ENCODE results near the gene COL27A1. TPM values are rescaled to one million over a fixed set of nuclear protein-coding genes. Genes with fewer than 3 reads are reported as not detected.

COL27A1 gene
- total RNA-seq, 1 donor from 2014 or later: 0.33 TPM

GRCh38 chr9:114266969-114267368 lies 111.6 kb downstream of the COL27A1 start:
- ChIA-PET CTCF (no interaction called here), POLR2A (no interaction called here)
- Mint-ChIP-seq H3K4me3 (no peak overlapping the region), H3K9me3 (no peaks in the 10 kb centered on the region), H3K4me1 (no peaks in the 10 kb centered on the region), H3K27me3 (peaks cover 4% of the 10 kb centered on the region), H3K27ac (no peak overlapping the region), H3K36me3 (ENCODE audit: low read depth) (no peaks in the 10 kb centered on the region)
- intact Hi-C loops (cut with micrococcal nuclease): no loop called here
- TF ChIP-seq, protein P1, sequence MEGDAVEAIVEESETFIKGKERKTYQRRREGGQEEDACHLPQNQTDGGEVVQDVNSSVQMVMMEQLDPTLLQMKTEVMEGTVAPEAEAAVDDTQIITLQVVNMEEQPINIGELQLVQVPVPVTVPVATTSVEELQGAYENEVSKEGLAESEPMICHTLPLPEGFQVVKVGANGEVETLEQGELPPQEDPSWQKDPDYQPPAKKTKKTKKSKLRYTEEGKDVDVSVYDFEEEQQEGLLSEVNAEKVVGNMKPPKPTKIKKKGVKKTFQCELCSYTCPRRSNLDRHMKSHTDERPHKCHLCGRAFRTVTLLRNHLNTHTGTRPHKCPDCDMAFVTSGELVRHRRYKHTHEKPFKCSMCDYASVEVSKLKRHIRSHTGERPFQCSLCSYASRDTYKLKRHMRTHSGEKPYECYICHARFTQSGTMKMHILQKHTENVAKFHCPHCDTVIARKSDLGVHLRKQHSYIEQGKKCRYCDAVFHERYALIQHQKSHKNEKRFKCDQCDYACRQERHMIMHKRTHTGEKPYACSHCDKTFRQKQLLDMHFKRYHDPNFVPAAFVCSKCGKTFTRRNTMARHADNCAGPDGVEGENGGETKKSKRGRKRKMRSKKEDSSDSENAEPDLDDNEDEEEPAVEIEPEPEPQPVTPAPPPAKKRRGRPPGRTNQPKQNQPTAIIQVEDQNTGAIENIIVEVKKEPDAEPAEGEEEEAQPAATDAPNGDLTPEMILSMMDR (IDR thresholded peaks at IDR 0.05): no peak
- no peak for DNase-seq
- no peak for ATAC-seq (ENCODE audit: low read depth)

DNA sequence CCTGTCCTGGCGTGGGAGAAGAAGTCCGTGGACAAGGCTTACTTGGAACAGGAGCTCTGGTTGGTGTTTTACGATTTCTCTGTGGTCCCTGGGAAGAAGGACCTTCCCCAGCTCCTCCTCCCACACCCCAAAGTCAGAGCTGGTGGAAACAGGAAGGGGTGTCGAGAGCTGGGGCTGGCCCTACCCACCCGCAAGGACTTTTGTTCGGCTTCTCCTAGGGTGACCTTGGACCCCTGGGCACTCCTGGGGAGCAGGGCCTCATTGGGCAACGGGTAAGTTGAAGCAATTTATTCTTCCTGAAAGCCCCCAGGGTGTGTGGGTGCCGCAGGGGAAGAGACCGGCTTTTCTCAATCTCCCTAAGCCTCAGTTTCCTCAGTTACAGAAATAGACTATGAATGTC lies 113.7 kb downstream of the COL27A1 start:
- no peak for DNase-seq
- POLR2A ChIA-PET: no interaction called here

GRCh38 chr9:114270120-114270975 lies 115.0 kb downstream of the COL27A1 start:
- no peak for ATAC-seq (ENCODE audit: low read depth)
- no peaks in the 10 kb centered on the region for H3K9me3 Mint-ChIP-seq

More for the DNA sequence above, 113.7 kb downstream of the COL27A1 start:
- CTCF ChIA-PET: no interaction called here
- no peak overlapping the region for H3K4me3 Mint-ChIP-seq
- ATAC-seq (ENCODE audit: low read depth): no peak
- H3K9me3 Mint-ChIP-seq: no peaks in the 10 kb centered on the region
- H3K4me1 Mint-ChIP-seq: no peaks in the 10 kb centered on the region
- TF ChIP-seq, protein P1 (IDR thresholded peaks at IDR 0.05): no peak
- no peaks in the 10 kb centered on the region for H3K36me3 Mint-ChIP-seq (ENCODE audit: low read depth)
- intact Hi-C loops (cut with micrococcal nuclease): no loop called here
- no peak overlapping the region for H3K27ac Mint-ChIP-seq
- peaks cover 4% of the 10 kb centered on the region for H3K27me3 Mint-ChIP-seq

DNA sequence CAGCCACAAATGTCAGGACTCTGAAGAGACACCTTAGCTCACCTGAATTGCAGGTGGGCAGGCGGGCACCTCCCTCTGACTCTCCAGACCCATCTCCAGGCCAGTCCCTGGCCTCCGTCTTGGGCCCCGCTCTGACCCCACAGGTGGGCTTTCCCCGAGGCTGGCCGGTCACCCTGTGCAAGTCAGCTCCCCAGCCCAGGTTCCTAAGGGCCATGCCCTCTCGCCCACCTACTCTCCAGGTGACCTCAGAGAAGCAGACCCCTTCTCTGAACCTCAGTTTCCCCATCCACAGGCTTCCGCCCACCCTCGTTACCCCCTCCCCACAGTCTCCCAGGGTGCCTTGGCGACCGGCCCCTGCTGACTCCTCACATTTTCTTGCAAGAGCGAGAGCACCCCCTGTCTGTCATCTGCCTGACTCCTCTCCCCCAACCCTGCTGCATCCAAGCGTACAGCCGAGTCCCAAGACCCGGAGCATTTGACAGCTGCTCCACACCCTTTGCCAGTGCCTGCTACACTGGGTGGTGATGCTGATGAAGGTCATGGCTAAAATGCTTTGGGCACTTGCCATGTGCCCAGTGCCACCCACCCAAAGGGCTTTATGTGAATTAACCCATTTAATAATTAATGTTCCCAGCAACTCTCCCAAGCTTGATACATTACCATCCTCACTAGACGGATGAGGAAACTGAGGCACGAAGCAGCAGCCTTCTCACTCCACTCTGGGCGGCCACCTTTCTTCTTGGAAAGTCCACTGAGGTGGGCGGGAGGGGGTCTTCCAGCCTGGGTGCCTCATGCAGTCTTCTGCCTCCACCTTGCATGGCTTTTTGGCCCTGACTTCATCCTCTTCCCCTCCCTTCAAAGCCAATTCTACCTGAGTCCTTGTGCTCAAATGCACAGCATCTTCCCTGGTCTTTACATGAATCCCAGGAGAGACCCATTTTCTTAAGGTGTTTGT lies 116.5 kb downstream of the COL27A1 start:
- TF ChIP-seq, protein P1 (IDR thresholded peaks at IDR 0.05): no peak
- H3K27me3 Mint-ChIP-seq: peaks cover 4% of the 10 kb centered on the region
- DNase-seq (no peak), ATAC-seq (ENCODE audit: low read depth) (no peak)
- H3K27ac Mint-ChIP-seq: no peak overlapping the region
- ChIA-PET POLR2A (no interaction called here), CTCF (no interaction called here)
- no peaks in the 10 kb centered on the region for H3K36me3 Mint-ChIP-seq (ENCODE audit: low read depth)
- H3K4me1 Mint-ChIP-seq: no peaks in the 10 kb centered on the region
- intact Hi-C loops (cut with micrococcal nuclease): no loop called here
- no peaks in the 10 kb centered on the region for H3K9me3 Mint-ChIP-seq
- no peak overlapping the region for H3K4me3 Mint-ChIP-seq

More at GRCh38 chr9:114270120-114270975, 115.0 kb downstream of the COL27A1 start:
- TF ChIP-seq, protein P1 (IDR thresholded peaks at IDR 0.05): no peak
- ChIA-PET POLR2A (no interaction called here), CTCF (no interaction called here)
- H3K27ac Mint-ChIP-seq: no peak overlapping the region
- intact Hi-C loops (cut with micrococcal nuclease): no loop called here
- peaks cover 4% of the 10 kb centered on the region for H3K27me3 Mint-ChIP-seq
- no peak overlapping the region for H3K4me3 Mint-ChIP-seq
- no peaks in the 10 kb centered on the region for H3K36me3 Mint-ChIP-seq (ENCODE audit: low read depth)
- no peaks in the 10 kb centered on the region for H3K4me1 Mint-ChIP-seq
- DNase-seq: no peak

All from activated B cell treated with CpG ODN at 0.5 μM for 24 hours (primary cell).